IPS-18a (cell line): ENCODE data around the gene GALNT10.

ENCODE experiments used
- H3K27ac ChIP-seq: one replicate; pipeline ENCODE4 v1.5.1; 2013; ENCODE audit warnings: low read length
- H3K27me3 ChIP-seq: one replicate; pipeline ENCODE4 v1.6.1; 2013; ENCODE audit warnings: mild to moderate bottlenecking, low read length; ENCODE audit not compliant: control insufficient read depth, insufficient read depth
- H3K36me3 ChIP-seq: one replicate; pipeline ENCODE4 v1.6.1; 2013; ENCODE audit warnings: low read depth, low read length; ENCODE audit not compliant: control insufficient read depth
- H3K4me1 ChIP-seq: one replicate; pipeline ENCODE4 v1.6.1; 2013; ENCODE audit warnings: low read depth, low read length; ENCODE audit not compliant: control insufficient read depth
- H3K4me3 ChIP-seq: one replicate; pipeline ENCODE4 v1.5.1; 2013; ENCODE audit warnings: low read length
- H3K9ac ChIP-seq: one replicate; pipeline ENCODE4 v1.6.1; 2013; ENCODE audit warnings: mild to moderate bottlenecking, low read length, moderate library complexity
- H3K9me3 ChIP-seq: one replicate; pipeline ENCODE4 v1.6.1; 2013; ENCODE audit warnings: low read depth, low read length; ENCODE audit not compliant: control insufficient read depth

The GALNT10 gene

GRCh38 chr5:154410786-154411185 is 220.3 kb downstream of the GALNT10 start:
- no peak overlapping the region for H3K9ac ChIP-seq
- H3K9me3 ChIP-seq = no peaks in the 10 kb centered on the region
- H3K27me3 ChIP-seq = no peaks in the 10 kb centered on the region
- H3K4me1 ChIP-seq = no peaks in the 10 kb centered on the region
- H3K36me3 ChIP-seq = no peaks in the 10 kb centered on the region
- no peak overlapping the region for H3K4me3 ChIP-seq
- H3K27ac ChIP-seq = no peak overlapping the region

GRCh38 chr5:154411338-154411737 is 220.8 kb downstream of the GALNT10 start:
- Histone ChIP-seq H3K9ac (no peak overlapping the region), H3K27ac (no peak overlapping the region), H3K27me3 (no peaks in the 10 kb centered on the region), H3K4me3 (no peak overlapping the region), H3K36me3 (no peaks in the 10 kb centered on the region), H3K9me3 (no peaks in the 10 kb centered on the region), H3K4me1 (no peaks in the 10 kb centered on the region)

- Histone ChIP-seq H3K27ac (no peak overlapping the region), H3K36me3 (no peaks in the 10 kb centered on the region), H3K4me1 (no peaks in the 10 kb centered on the region), H3K27me3 (no peaks in the 10 kb centered on the region), H3K9me3 (no peaks in the 10 kb centered on the region), H3K9ac (no peak overlapping the region), H3K4me3 (no peak overlapping the region)
These were observed 221.8 kb downstream of the GALNT10 start for GRCh38 chr5:154412316-154412715.

- H3K36me3 ChIP-seq = no peaks in the 10 kb centered on the region
- H3K4me1 ChIP-seq = no peaks in the 10 kb centered on the region
- no peaks in the 10 kb centered on the region for H3K9me3 ChIP-seq
- no peak overlapping the region for H3K4me3 ChIP-seq
- no peak overlapping the region for H3K9ac ChIP-seq
- no peak overlapping the region for H3K27ac ChIP-seq
- no peaks in the 10 kb centered on the region for H3K27me3 ChIP-seq
These were observed 222.4 kb downstream of the GALNT10 start for GRCh38 chr5:154412925-154413324.

GRCh38 chr5:154415114-154415513 is 224.6 kb downstream of the GALNT10 start:
- no peaks in the 10 kb centered on the region for H3K4me1 ChIP-seq
- H3K9ac ChIP-seq = no peak overlapping the region
- no peak overlapping the region for H3K4me3 ChIP-seq
- H3K9me3 ChIP-seq = no peaks in the 10 kb centered on the region
- no peaks in the 10 kb centered on the region for H3K27me3 ChIP-seq
- no peak overlapping the region for H3K27ac ChIP-seq
- no peaks in the 10 kb centered on the region for H3K36me3 ChIP-seq

GRCh38 chr5:154418344-154418820 is 227.8 kb downstream of the GALNT10 start:
- H3K27ac ChIP-seq = no peak overlapping the region
- H3K27me3 ChIP-seq = no peaks in the 10 kb centered on the region
- H3K4me1 ChIP-seq = no peaks in the 10 kb centered on the region

GRCh38 chr5:154419236-154419635 is 228.7 kb downstream of the GALNT10 start:
- no peak overlapping the region for H3K9ac ChIP-seq
- no peak overlapping the region for H3K4me3 ChIP-seq
- no peaks in the 10 kb centered on the region for H3K36me3 ChIP-seq
- no peaks in the 10 kb centered on the region for H3K4me1 ChIP-seq
- no peaks in the 10 kb centered on the region for H3K27me3 ChIP-seq
- H3K27ac ChIP-seq = no peak overlapping the region
- no peaks in the 10 kb centered on the region for H3K9me3 ChIP-seq

More at GRCh38 chr5:154418344-154418820, 227.8 kb downstream of the GALNT10 start:
- H3K9me3 ChIP-seq = no peaks in the 10 kb centered on the region
- no peaks in the 10 kb centered on the region for H3K36me3 ChIP-seq
- no peak overlapping the region for H3K4me3 ChIP-seq
- no peak overlapping the region for H3K9ac ChIP-seq

GRCh38 chr5:154421868-154422267 is 231.3 kb downstream of the GALNT10 start:
- Histone ChIP-seq H3K27ac (no peak overlapping the region), H3K4me1 (no peaks in the 10 kb centered on the region), H3K36me3 (no peaks in the 10 kb centered on the region), H3K9me3 (no peaks in the 10 kb centered on the region), H3K4me3 (no peak overlapping the region), H3K27me3 (no peaks in the 10 kb centered on the region), H3K9ac (no peak overlapping the region)

- Histone ChIP-seq H3K36me3 (no peaks in the 10 kb centered on the region), H3K9ac (no peak overlapping the region), H3K4me3 (no peak overlapping the region), H3K4me1 (no peaks in the 10 kb centered on the region), H3K9me3 (no peaks in the 10 kb centered on the region), H3K27me3 (no peaks in the 10 kb centered on the region), H3K27ac (no peak overlapping the region)
These were observed 231.8 kb downstream of the GALNT10 start for GRCh38 chr5:154422298-154422697.

- no peak overlapping the region for H3K4me3 ChIP-seq
- H3K36me3 ChIP-seq = no peaks in the 10 kb centered on the region
- H3K27me3 ChIP-seq = no peaks in the 10 kb centered on the region
- H3K4me1 ChIP-seq = no peaks in the 10 kb centered on the region
- no peak overlapping the region for H3K27ac ChIP-seq
- no peaks in the 10 kb centered on the region for H3K9me3 ChIP-seq
- H3K9ac ChIP-seq = no peak overlapping the region
These were observed 237.7 kb downstream of the GALNT10 start for GRCh38 chr5:154428208-154428607.

- H3K9ac ChIP-seq = no peak overlapping the region
- H3K36me3 ChIP-seq = no peaks in the 10 kb centered on the region
- no peaks in the 10 kb centered on the region for H3K9me3 ChIP-seq
- H3K4me1 ChIP-seq = no peaks in the 10 kb centered on the region
- no peak overlapping the region for H3K27ac ChIP-seq
- H3K27me3 ChIP-seq = no peaks in the 10 kb centered on the region
- no peak overlapping the region for H3K4me3 ChIP-seq
These were observed 238.8 kb downstream of the GALNT10 start for GRCh38 chr5:154429341-154429740.

GRCh38 chr5:154430466-154430865 is 239.9 kb downstream of the GALNT10 start:
- Histone ChIP-seq H3K27me3 (no peaks in the 10 kb centered on the region), H3K9ac (no peak overlapping the region), H3K4me1 (no peaks in the 10 kb centered on the region), H3K27ac (no peak overlapping the region), H3K36me3 (no peaks in the 10 kb centered on the region), H3K9me3 (no peaks in the 10 kb centered on the region), H3K4me3 (no peak overlapping the region)
